ENCODE results near the gene FXR1. TPM values are rescaled to one million over a fixed set of nuclear protein-coding genes. Genes with fewer than 3 reads are reported as not detected.
"Not testable (repeated sequence)": the region's sequence is repeated elsewhere in the genome, so short reads cannot be mapped to it uniquely, and the experiment has no call there.

FXR1 gene
- polyA plus RNA-seq, 4 donors = 158 to 242 (median 226) TPM

DNA sequence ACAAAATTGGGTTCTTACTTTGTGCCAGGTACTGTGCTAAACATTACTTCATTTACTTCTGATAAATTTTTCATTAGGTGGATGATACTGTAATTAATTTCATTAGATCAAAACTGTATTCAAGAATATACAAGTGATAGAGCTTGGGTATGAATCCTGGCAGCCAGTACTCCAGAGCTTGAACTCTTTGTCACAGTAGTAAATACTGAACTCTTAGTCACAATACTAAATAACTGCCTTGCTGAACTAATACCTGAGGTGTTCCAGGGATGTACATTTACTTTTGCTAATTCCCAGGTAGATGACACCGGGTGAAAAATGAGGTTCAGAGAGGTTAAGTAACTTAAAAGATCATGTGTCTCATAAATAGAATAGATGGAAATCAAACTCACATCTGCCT lies 20.3 kb downstream of the FXR1 start:
- DNase-seq (ENCODE audit: low read depth in 4 of 4, low spot score in 3 of 4) = no peak

DNA sequence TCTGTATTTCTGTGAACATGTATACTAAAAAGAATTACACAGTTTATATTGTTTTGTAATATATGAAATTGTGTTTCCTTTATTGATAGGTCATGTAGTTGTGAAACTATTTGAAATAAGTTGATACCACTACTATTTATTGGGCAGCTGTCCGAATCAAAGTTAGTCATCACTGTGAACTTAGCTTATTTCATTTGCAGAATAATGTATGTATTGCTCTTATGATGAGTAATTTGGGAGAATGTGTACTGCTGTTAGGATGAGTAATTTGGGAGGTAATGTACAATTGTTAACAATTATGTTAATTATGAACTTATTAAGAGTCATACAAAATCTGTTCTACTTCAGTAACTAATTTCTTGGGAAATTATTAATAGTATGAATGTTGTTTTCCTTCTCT lies 22.2 kb downstream of the FXR1 start:
- DNase-seq (ENCODE audit: low read depth in 4 of 4, low spot score in 3 of 4) = no peak

DNA sequence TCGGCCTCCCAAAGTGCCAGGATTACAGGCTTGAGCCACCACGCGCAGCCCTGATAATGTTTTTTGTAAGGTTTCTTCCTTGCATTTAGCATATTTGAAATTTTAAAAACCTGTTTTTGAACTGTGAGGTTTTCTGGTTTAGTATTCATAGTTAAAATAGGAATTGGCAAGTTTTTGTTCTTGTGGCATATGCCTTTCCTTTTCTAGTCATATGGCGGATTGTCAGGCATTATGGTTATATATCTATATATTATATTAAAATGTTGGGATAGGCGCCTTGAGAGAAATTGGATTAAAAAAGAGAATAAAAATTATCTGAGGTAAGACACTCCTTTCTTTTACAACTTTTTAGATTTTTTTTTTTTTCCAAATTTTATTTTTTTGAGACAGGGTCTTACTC lies 28.4 kb downstream of the FXR1 start:
- no peak for DNase-seq (ENCODE audit: low read depth in 4 of 4, low spot score in 3 of 4)

DNA sequence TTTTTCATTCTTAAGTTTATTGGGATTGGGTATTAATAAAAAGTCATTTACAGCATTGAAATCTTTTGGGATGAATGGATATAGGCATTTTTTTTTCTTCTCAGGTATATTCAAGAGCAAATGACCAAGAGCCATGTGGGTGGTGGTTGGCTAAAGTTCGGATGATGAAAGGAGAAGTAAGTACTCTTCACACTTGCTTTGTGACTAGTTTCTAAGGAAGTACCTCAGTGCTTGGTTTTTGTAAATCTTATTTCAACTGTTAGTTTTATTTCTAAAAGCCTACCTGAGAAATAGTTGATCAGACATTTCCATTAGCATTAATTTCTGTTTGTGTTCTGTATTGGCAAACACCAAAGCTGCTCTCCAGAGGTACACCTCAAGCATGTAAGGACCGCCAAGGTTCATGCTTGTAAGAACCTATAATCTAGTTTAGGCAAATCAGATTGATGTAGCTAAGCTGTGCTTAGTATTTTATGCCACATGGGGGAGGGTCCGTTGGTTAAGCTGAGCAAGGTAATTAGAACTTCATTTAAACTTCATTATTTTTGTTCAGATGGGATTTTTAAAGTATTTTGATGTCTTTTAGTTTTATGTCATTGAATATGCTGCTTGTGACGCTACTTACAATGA lies 35.4 kb downstream of the FXR1 start:
- DNase-seq (ENCODE audit: low read depth in 4 of 4, low spot score in 3 of 4) = no peak

DNA sequence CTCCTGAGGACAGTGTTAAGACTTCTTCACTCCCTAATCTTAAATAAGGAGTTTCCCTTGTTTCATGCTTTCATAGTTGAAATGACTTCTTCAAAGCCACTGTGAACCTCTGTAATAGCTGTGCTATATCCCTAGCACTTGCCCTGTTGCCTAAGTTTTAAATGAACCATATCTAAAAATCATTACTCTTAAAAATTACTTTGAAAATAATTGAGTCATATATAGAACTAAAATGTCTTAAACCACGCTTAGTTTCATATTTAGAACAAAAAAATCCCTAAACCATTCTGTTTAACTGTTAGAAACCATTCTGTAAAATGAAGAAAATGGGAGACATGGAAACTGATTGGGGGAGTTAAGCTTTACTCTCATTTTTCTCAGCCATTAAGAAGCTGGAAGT lies 47.2 kb downstream of the FXR1 start:
- no peak for DNase-seq (ENCODE audit: low read depth in 4 of 4, low spot score in 3 of 4)

DNA sequence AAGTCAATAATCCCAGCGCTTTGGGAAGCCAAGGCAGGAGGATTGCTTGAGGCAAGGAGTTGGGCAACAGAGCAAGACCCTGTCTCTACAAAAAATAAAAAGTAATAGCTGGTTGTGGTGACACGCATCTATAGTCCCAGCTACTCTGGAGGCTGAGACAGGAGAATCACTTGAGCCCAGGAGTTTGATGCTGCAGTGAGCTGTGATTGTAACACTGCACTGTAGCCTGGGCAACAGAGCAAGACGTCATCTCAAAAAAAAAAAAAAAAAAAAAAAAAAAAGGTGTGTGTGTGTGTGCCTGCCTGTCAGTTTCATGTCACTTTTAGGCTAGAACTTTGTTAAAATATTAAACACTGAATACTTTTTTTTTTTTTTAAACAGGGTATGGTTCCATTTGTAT lies 48.6 kb downstream of the FXR1 start:
- no peak for DNase-seq (ENCODE audit: low read depth in 4 of 4, low spot score in 3 of 4)

DNA sequence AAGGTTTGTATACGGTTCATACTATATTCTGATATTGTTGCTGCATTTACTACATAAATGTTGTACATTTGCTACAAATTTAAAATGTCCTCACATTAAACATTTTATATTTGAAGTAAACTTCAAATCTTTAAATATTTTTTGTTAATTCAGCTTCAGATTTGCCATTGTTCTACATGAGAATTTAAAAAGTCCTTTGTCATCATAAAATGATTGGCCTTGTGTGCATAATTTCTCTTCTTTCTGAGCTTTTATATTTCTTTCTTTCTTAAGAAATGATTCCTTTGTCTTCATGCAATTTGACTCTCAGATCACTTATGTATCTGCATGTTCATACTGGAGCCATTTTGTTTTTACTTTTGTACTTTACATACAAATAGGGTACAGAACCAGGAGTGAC lies 49.1 kb downstream of the FXR1 start:
- no peak for DNase-seq (ENCODE audit: low read depth in 4 of 4, low spot score in 3 of 4)

DNA sequence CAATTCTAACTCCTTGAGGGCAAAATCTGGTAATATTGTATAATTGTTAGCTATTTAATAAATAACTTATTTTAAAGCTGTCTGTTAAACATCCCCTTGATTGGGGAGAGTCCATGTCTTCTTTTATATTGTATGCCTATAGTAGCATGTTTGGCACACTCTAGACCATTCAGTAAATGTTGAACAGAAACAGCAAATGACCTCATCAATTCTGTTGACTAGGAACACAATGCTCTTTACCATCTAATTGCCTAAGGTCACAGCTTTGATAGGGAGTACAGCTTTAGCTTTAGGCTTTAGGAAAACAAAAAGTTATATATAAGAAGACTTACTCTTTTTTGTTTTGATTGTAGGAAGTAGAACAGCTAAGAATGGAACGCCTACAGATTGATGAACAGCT lies 50.1 kb downstream of the FXR1 start:
- DNase-seq (ENCODE audit: low read depth in 4 of 4, low spot score in 3 of 4) = no peak

DNA sequence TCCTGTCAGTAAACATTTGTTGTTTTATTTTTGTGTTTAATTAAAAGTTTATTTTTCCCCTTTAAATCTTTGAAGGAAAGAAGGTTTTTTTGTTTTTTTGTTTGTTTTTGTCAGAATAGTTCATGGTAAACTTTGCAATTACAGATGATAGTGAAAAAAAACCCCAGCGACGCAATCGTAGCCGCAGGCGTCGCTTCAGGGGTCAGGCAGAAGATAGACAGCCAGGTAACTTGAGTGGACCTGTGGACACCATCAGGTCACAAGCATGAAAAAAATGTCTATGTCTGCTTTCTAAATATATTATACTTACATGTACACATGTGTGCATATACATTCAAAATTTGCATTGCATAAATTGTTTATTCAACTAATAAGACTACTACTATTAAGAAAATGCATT lies 58.5 kb downstream of the FXR1 start:
- DNase-seq (ENCODE audit: low read depth in 4 of 4, low spot score in 3 of 4) = no peak

DNA sequence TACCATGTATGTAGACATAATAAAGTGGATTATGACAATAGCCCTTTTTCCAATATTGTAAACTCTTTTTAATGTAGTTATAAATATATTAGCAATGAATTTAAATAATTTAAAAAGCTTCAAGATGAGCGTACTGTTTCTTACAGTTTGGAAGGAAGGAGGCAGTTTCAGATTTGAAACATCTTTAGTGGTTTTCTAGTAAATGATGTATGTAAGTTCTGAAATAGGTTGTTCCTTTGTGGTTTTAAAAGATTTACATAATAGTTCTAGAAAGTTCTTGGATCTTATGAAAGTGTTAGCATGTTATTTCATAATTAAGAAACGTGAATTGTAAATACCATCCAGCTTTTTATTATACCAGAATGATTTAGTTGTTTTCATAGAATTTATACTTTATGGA lies 61.1 kb downstream of the FXR1 start:
- DNase-seq (ENCODE audit: low read depth in 4 of 4, low spot score in 3 of 4) = no peak

DNA sequence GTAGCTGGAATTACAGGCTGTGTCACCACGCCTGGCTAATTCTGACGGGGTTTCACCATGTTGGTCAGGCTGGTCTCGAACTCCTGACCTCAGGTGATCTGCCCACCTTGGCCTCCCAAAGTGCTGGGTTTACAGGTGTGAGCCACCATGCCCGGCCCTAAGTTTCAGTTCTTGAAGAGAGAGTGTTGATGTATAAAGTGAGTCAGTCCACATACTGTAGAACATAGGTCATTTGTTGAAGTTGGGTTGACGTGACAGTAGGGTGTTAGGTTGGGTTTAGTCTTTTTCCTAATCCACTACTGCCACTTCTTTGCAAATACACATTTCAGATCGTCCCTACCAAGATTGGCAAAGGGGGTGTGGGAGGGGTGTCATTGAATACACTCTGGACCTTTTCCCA lies 61.8 kb downstream of the FXR1 start:
- DNase-seq (ENCODE audit: low read depth in 4 of 4, low spot score in 3 of 4) = no peak

DNA sequence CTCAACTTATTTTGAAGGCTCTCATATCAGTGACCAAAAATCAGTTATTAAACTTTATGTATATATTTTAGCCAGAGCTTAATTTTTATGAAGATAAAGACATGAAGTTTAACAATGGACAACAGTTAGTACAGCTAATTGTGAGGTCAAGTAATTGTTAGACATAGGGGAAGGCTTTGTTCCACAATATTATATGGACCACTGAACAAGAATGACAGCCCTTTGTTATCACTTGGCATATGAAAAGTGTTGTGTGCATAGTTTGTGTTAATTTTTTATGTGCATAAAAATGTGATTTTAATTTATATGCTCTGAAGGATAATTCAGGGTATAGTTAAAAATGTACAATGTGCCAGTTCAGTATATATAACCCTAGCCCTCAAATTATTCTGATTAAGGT lies 65.0 kb downstream of the FXR1 start:
- no peak for DNase-seq (ENCODE audit: low read depth in 4 of 4, low spot score in 3 of 4)

DNA sequence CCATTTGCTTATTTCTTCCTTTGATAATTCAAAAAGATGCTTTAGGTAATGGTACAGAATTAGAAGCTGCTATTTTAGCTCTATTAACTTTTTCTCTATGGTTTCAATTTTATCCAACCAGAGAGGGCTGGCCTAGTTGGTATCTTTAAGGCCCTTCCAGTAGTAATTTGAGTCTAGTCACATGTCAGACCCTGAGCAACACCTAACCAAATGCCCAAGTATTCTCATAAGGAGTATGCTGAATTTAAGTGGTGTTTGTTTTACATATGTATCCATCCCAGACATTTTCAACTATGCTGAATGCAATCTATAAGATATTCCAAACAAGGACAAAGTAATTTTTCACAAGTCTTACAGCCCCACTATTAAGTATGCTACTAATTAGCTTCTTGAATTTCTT lies 67.5 kb downstream of the FXR1 start:
- DNase-seq (ENCODE audit: low read depth in 4 of 4, low spot score in 3 of 4) = no peak

DNA sequence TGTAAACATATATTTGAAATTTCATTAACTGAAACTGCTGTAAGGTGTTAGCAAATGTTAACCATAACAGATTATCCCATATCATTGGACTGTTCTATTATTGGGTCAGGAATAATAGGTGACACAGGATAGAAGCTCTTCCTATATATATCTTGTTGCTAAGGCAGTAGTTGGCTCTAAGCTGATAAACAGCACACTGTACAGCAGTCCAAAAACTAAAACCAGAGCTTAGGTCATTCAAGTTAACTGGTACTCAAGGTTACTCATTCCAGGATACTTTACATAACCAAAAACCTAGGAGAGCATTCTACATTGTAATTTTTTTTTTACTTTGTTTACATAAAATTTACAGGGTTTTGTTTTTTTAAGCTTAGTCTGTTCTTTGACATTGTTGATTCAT lies 68.1 kb downstream of the FXR1 start:
- DNase-seq (ENCODE audit: low read depth in 4 of 4, low spot score in 3 of 4) = no peak

DNA sequence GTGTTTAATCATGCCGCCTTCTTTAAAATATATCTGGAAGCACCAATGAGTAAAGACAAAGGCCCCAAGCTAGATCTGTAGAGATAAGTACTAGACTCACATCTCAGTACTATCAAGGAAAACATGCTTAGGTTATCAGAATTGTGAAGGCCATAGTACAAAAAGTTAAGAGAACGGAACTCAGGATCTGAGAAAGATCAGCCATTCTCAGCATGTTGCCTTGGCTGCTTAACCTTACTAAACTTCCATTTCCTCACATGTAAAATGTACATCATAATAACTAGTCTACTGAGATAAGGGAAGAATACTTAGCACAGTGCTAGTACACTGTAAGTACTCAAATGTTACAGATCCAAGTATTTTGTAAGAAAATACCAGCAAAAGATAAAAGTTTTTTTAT lies 69.4 kb downstream of the FXR1 start:
- no peak for DNase-seq (ENCODE audit: low read depth in 4 of 4, low spot score in 3 of 4)

DNA sequence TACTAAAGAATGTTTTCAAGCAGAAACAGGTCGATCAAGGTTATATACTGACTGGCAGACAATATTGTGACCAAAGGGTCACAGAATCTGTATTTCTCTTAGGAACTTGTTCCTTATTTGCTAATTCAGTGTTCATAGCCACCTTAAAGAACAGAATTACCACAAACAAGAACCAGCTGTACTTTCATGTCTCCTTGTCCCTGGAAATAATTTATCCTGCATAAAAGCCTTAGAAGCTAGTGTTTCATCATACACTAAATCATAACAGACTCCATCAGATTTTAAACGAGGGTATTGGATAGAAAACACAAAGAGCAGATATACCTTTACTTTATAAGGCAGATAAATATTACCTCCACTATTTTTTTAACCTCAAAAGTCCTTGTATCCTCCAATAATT lies 70.7 kb downstream of the FXR1 start:
- DNase-seq (ENCODE audit: low read depth in 4 of 4, low spot score in 3 of 4) = no peak

DNA sequence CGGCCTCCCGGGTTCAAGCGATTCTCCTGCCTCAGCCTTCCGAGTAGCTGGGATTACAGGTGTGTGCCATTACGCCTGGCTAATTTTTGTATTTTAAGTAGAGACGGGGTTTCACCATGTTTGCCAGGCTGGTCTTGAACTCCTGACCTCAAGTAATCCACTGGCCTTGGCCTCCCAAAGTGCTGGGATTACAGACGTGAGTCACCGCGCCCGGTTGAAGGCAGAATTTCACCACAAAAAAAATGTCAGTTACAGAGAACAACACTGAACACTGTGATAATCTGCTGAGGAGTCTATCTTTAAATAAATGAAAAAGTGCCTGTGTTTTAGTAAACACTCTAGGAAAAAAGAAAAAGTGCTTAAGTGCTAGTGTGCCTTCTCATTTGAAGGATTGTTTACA lies 73.9 kb downstream of the FXR1 start:
- DNase-seq (ENCODE audit: low read depth in 4 of 4, low spot score in 3 of 4) = not testable (repeated sequence)

DNA sequence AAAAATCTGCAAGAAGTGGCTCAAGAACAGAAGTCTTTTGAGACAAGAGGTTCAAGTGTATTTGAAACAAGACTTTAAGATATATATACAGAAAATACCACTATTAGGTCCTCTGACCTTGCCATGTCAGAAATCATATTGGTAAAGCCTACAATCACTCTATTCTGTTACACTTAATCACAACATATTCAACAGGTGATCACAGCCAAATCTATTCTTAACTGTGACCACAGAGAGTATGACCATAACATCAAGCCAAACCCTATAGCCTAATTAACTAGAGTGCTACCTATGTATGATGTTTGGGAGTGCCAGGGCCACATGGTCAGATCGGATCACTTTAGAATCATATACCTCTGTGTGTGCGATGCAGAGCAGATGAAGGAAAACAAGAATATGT lies 74.9 kb downstream of the FXR1 start:
- no peak for DNase-seq (ENCODE audit: low read depth in 4 of 4, low spot score in 3 of 4)

DNA sequence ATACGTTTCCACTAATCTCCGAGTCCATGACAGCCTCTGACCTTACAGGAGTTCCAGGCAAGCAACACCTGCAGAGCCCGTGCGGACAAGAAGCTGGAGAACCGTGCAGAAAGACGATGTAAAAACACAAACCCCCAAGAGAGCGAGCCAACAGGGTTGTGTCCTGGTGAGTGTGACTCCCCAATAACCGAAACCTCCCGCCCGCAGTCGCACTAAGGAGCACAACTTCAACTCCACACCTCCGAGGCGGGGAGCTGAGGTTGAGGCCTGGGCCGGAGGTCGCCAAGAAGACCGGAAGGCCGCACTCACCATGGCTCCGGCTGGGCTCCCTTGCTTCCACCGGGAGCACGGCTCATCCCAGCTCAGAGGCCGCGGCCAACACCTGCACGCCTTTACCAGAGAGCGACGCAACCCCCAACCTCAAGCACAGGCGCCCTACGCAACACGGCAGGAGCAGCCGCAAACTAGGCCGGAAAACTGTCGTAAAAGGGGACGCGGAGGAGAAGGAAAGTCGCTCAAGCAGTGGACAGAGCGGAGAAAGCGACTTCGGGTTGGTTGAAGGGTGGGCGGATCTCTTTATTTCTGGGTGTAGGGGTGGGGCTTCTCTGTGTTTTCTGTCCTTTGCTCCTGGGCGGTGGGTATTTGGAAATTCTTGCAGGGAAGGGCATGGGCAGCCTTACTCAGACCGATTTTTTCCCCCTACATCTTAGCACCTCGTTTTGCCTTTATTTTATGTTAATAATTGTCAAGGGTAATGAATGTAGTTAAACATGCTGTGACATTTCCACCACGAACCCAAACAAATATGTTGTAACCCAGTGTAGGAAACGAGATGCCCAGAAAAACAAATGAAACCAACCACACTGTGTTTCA lies 77.1 kb downstream of the FXR1 start, which contains the start of gene DNAJC19:
TSS of gene DNAJC19 (minus strand) at position 446 of the 873 bp plus-strand sequence. CDS start at position 312, 134 bp downstream.
- peak; percentile 87 to 96 (median 92) for DNase-seq (ENCODE audit: low read depth in 4 of 4, low spot score in 3 of 4)

DNA sequence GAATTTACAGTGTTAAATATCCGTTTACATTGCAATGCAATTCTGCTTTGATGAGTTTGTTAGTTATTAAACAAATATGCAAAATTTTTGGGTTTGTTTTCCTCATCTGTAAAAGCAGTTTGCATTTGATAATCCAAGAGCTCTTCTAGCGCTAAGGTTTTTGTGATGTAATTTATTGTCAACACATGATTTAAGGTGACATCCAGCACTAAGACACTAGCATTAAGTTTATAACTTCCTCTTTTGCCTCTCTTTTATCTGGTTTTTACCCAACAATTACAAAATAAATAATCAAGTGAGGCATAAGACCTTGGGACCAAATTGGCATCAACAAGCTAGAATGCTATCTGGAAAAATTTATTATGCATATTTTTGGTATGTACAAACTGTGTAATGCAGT lies 78.0 kb downstream of the FXR1 start:
- no peak for DNase-seq (ENCODE audit: low read depth in 4 of 4, low spot score in 3 of 4)

DNA sequence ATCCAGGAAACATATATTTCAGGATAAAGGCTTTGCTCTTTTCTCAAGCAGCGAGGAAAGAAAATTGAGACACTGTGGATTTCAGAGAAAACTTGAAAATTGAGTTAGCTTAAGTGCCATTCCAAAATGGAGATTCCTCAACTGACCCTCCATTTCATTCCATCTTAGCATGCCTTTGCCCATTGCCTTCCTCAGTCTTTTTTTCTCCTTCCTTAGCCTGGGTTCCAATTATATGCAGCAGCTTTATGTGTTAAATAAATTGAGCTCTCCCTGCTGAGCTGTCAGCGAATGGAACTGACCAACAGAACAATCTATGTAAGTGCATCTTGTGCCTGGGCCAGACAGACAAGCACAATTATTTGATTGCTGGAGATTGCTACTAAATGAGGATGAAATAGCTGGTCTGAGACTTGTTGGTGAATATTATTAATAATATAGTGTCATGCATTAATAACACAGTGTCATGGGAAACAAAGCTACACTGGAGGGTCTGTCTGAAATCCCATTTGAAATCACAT lies 84.0 kb downstream of the FXR1 start:
- DNase-seq (ENCODE audit: low read depth in 4 of 4, low spot score in 3 of 4) = no peak

DNA sequence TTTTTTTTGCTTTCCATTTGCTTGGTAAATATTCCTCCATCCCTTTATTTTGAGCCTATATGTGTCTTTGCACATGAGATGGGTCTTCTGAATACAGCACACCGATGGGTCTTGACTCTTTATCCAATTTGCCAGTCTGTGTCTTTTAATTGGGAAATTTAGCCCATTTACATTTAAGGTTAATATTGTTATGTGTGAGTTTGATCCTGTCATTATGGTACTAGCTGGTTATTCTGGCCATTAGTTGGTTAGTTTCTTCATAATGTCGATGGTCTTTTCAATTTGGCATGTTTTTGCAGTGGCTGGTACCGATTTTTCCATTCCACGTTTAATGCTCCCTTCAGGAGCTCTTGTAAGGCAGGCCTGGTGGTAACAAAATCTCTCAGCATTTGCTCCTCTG lies 89.9 kb downstream of the FXR1 start:
- DNase-seq (ENCODE audit: low read depth in 4 of 4, low spot score in 3 of 4) = not testable (repeated sequence)
